ENCODE results near the gene KANSL1.

KANSL1 gene

GRCh38 chr17:46060461-46060860, 132.8 kb downstream of the KANSL1 start:
- TF ChIP-seq POLR2A (IDR thresholded peaks at IDR 0.05; ENCODE audit: low read depth, low read length): no peak

GRCh38 chr17:46059486-46059885, 133.7 kb downstream of the KANSL1 start:
- no peak for DNase-seq (ENCODE audit: insufficient read length, low spot score)
- no peak for TF ChIP-seq POLR2A (IDR thresholded peaks at IDR 0.05; ENCODE audit: low read depth, low read length)
- FAIRE-seq: no peak

More at GRCh38 chr17:46060461-46060860, 132.8 kb downstream of the KANSL1 start:
- no peak for DNase-seq (ENCODE audit: insufficient read length, low spot score)
- FAIRE-seq: no peak

- DNase-seq (ENCODE audit: insufficient read length, low spot score) (no peak), FAIRE-seq (no peak)
Measured at GRCh38 chr17:46057366-46057765, 135.9 kb downstream of the KANSL1 start.

GRCh38 chr17:46056800-46057304, 136.4 kb downstream of the KANSL1 start:
- peak; percentile 43 for FAIRE-seq
- DNase-seq (ENCODE audit: insufficient read length, low spot score): no peak
- no peak for TF ChIP-seq POLR2A (IDR thresholded peaks at IDR 0.05; ENCODE audit: low read depth, low read length)

More at GRCh38 chr17:46057366-46057765, 135.9 kb downstream of the KANSL1 start:
- TF ChIP-seq POLR2A (IDR thresholded peaks at IDR 0.05; ENCODE audit: low read depth, low read length): no peak

GRCh38 chr17:46053911-46054534, 139.2 kb downstream of the KANSL1 start:
- FAIRE-seq (no peak), DNase-seq (ENCODE audit: insufficient read length, low spot score) (no peak)
- no peak for TF ChIP-seq POLR2A (IDR thresholded peaks at IDR 0.05; ENCODE audit: low read depth, low read length)

- no peak for FAIRE-seq
- DNase-seq (ENCODE audit: insufficient read length, low spot score): no peak
- TF ChIP-seq POLR2A (IDR thresholded peaks at IDR 0.05; ENCODE audit: low read depth, low read length): no peak
Measured at GRCh38 chr17:46049656-46050055, 143.6 kb downstream of the KANSL1 start.

GRCh38 chr17:46047856-46048255, 145.4 kb downstream of the KANSL1 start:
- TF ChIP-seq POLR2A (IDR thresholded peaks at IDR 0.05; ENCODE audit: low read depth, low read length): no peak
- FAIRE-seq: no peak
- no peak for DNase-seq (ENCODE audit: insufficient read length, low spot score)

GRCh38 chr17:46047398-46047797, 145.8 kb downstream of the KANSL1 start:
- TF ChIP-seq POLR2A (IDR thresholded peaks at IDR 0.05; ENCODE audit: low read depth, low read length): no peak
- no peak for FAIRE-seq
- no peak for DNase-seq (ENCODE audit: insufficient read length, low spot score)

GRCh38 chr17:46046957-46047356, 146.3 kb downstream of the KANSL1 start:
- TF ChIP-seq POLR2A (IDR thresholded peaks at IDR 0.05; ENCODE audit: low read depth, low read length): no peak
- FAIRE-seq (no peak), DNase-seq (ENCODE audit: insufficient read length, low spot score) (no peak)

- DNase-seq (ENCODE audit: insufficient read length, low spot score) (no peak), FAIRE-seq (no peak)
- no peak for TF ChIP-seq POLR2A (IDR thresholded peaks at IDR 0.05; ENCODE audit: low read depth, low read length)
Measured at GRCh38 chr17:46045639-46046038, 147.6 kb downstream of the KANSL1 start.

- DNase-seq (ENCODE audit: insufficient read length, low spot score) (no peak), FAIRE-seq (no peak)
- TF ChIP-seq POLR2A (IDR thresholded peaks at IDR 0.05; ENCODE audit: low read depth, low read length): no peak
Measured at GRCh38 chr17:46044989-46045388, 148.2 kb downstream of the KANSL1 start.

GRCh38 chr17:46044286-46044928, 148.8 kb downstream of the KANSL1 start:
- no peak for TF ChIP-seq POLR2A (IDR thresholded peaks at IDR 0.05; ENCODE audit: low read depth, low read length)
- DNase-seq (ENCODE audit: insufficient read length, low spot score) (peak; percentile 64), FAIRE-seq (peak; percentile 93)

- DNase-seq (ENCODE audit: insufficient read length, low spot score) (no peak), FAIRE-seq (no peak)
- TF ChIP-seq POLR2A (IDR thresholded peaks at IDR 0.05; ENCODE audit: low read depth, low read length): no peak
Measured at GRCh38 chr17:46043606-46044005, 149.6 kb downstream of the KANSL1 start.

- TF ChIP-seq POLR2A (IDR thresholded peaks at IDR 0.05; ENCODE audit: low read depth, low read length): no peak
- DNase-seq (ENCODE audit: insufficient read length, low spot score): no peak
Measured at GRCh38 chr17:46042925-46043324, 150.3 kb downstream of the KANSL1 start.

GRCh38 chr17:46042246-46042645, 151.0 kb downstream of the KANSL1 start:
- no peak for TF ChIP-seq POLR2A (IDR thresholded peaks at IDR 0.05; ENCODE audit: low read depth, low read length)
- no peak for DNase-seq (ENCODE audit: insufficient read length, low spot score)
- no peak for FAIRE-seq

More at GRCh38 chr17:46042925-46043324, 150.3 kb downstream of the KANSL1 start:
- no peak for FAIRE-seq

Data from H54 (cell line).